Kidney glomerular epithelial cell (primary cell): ENCODE data around the gene USP30.
"Not testable (repeated sequence)": the region's sequence is repeated elsewhere in the genome, so short reads cannot be mapped to it uniquely, and the experiment has no call there.

Source experiments
- DNase-seq: peaks from one replicate; lab custom pipeline; 2025; lab: John Stamatoyannopoulos, UW

Gene USP30

GRCh38 chr12:109052414-109053323 lies at the start of gene USP30:
Gene USP30 (plus strand): TSS chr12:109052576. CDS start chr12:109052679, 103 bp downstream.
- DNase-seq = peak; percentile 72

DNA sequence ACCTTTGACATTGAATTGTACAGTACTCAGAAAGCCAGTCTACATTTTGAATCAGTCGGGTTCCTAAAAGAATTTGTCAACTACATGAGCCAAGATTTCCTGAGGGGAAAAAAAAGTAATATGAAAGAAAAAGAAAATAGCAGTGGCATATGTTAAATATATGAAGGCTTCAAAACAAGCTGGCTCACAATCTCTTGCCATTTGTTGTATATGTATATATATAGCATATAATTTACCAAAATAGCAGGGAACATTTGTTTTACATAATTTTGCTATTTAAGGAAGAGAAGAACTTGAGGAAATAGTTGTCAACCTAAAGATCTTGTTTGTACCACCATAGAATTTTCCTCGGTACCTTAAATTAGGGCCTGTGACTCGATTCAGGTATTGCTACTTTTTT lies 48.4 kb upstream of the USP30 start:
- no peak for DNase-seq

- no peak for DNase-seq
These were observed 42.6 kb upstream of the USP30 start for GRCh38 chr12:109009766-109010165.

DNA sequence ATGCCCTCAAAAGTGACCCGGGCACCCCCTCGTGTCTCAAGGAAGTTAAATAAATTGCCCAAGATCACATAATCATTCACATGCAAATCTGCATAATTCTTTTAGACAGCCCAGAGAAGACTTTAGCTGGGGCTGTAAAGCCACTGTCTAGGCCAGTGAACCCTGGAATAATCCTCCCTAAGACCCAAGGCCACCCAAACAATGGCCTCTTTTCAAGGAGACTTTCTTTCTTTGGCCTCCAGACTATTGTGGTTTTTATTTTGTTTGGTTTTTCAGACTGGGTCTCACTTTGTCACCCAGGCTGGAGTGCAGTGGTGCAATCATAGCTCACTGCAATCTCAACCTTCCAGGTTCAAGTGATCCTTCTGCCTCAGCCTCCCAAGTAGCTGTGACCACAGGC lies 42.1 kb upstream of the USP30 start:
- no peak for DNase-seq

DNA sequence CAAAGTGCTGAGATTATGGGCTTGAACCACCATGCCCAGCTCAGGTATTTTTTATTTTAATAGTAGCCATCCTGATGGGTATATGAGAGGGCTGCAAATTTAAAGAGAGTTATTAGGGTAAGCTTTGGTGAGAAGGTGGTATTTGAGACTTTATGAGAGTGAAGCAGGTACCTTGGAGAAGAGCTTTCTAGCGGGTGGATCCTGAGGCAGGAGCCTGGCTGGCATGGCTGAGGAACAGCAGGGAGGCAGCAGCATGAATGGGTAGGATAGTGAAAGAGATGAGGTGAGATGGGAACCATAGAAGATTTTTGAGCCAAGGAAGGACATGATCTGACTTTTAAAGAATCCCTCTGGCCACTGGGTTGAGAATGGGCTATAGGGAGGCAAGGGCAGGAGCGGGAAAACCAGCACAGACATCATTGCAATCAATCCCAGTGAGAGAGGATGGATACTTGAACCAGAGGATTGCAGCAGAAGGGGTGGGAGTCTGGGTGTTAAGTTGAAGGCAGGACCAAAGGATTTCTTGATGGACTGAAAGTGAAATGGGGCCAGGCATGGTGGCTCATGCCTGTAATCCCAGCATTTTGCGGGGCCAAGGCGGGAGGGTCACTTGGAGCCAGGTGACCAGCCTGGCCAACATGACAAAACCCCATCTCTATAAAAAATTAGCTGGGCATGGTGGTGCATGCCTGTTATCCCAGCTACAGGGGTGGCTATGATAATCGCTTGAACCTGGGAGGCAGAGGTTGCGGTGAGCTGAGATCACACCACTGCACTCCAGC lies 37.2 kb upstream of the USP30 start:
- no peak for DNase-seq

DNA sequence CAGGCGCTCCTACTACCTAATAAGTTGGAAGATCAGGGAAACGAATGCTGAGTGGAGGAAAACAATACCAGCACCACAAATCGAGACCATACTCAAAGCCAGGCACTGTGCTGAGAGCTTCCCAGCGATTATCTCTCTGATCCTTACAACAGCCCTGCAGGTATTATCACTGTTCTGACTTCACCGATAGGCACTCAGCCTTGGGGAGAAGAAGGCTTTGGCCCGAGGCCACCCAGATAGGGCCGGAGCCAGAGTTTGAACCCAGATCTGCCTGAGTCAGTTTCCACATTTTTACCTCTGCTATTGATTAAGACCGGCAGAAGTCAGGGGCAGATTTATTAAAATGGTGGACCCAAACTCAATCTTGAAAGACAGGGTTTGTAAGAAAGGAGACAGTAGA lies 36.4 kb upstream of the USP30 start:
- no peak for DNase-seq

DNA sequence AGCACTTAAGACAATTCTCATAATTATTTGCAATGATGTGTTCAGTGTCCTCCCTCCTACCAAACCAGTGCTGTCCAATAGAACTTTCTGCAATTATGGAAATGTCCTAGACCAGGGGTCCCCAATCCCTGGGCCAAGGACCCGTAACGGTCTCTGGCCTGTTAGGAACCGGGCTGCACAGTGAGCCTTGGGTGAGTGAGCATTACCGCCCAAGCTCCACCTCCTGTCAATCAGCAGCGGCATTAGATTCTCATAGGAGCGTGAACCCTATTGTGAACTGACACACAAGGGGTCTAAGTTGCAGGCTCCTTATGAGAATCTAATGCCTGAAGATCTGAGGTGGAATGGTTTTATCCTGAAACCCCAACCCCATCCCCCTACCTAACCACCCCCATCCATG lies 35.4 kb upstream of the USP30 start:
- DNase-seq = no peak

GRCh38 chr12:109018296-109018695 lies 34.1 kb upstream of the USP30 start:
- DNase-seq = no peak

DNA sequence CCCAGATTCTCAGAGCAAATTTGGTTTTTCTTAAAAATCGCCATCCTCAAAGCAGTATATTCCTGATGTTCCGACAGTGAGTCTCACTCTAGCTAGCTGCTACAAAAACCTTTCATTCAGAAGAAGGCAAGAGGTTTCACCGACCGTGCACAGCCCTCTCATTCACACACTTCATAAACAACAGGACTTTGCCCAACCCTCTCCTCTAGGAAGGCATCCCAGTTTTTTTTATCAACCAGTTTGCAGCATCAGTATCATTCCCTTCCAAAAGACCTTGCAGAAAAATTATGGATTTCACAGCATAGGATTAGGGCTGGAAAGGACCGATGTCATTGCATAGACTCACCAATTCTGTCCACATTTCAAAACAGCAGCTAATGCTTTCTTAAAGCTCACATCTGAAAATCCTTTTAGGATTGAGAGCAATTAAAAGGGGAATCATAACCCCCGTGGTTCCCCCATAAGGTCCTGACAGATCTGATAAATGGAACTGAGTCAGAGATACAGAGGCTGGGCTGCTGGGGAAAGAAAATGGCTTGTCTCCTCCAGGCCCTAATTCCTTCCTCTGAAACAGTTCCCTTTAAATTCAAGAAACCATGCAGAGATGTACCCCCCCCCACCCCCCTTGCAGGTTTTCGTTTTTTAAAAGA lies 32.1 kb upstream of the USP30 start:
- no peak for DNase-seq

DNA sequence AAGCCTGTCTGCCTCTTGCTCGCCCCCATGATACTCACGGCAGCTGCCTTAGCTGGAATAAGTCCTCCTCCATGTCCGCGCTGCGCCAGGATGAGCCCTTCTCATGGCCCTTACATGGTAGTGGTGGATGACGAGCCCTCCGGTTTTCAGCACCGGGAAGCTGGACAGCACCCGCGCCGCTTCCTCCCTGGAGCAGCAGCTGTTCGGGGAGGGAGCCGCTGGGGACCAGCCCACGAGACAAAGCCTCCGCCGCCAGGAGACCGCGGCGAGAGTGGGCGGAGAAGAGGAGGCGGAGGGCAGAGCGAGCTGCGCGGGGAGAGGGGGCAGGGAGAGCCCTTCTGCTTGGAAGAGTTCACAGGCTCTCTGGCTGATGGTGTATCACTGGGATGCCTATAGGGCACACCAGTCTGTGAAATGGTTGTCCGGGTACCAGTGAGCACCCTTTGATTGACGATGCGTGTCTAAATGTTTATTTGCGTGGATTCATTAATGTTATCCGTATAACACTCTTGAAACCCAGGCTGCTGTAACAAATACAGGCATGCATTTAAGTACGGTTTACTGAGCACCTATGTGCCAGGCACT lies 31.5 kb upstream of the USP30 start, which contains the start of gene SVOP:
SVOP (minus strand) TSS at position 273 of the 585 bp plus-strand sequence; CDS start at position 73, 200 bp downstream.
- peak; percentile 68 for DNase-seq

DNA sequence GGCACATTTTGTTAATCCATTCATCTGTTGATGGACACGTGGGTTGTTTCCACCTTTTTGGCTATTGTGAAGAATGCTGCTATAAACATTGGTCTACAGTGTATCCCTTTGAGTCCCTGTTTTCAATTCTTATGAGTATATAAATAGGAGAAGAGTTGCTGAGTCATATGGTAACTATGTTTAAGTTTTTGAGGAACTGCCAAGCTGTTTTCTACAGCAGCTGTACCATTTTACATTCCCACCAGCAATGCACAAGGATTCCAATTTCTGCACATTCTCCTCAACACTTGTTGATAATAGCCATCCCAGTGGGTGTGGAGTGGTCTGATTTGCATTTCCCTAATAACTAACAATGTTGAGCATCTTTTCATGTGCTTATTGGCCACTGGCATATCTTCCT lies 24.6 kb upstream of the USP30 start:
- DNase-seq = no peak

- not testable (repeated sequence) for DNase-seq
These were observed 23.8 kb upstream of the USP30 start for GRCh38 chr12:109028624-109029023.

DNA sequence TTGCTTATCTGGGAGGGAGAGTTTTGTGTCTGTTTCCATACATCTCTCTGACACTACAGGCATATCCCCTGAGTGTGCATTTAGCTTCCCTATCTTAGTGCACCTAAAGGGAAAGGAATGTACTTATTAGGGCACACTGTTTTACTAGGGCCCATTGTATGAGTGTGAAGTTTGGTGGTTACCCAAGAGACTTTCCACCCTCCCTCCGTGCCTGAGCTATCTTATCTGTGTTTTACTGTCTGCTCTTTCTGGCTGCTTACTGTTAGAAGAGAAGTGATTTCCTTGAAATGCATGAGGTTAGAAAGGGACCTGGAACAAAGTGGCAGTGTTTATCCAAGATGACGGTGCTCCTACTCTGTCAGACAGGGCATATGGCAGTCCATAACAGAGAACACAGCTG lies 23.0 kb upstream of the USP30 start:
- no peak for DNase-seq

- no peak for DNase-seq
These were observed 18.9 kb upstream of the USP30 start for GRCh38 chr12:109033239-109034196.

- no peak for DNase-seq
These were observed 15.4 kb upstream of the USP30 start for GRCh38 chr12:109036975-109037374.

GRCh38 chr12:109044241-109044640 lies 8.1 kb upstream of the USP30 start:
- no peak for DNase-seq

GRCh38 chr12:109047081-109047805 lies 5.1 kb upstream of the USP30 start:
- no peak for DNase-seq

GRCh38 chr12:109048706-109049105 lies 3.7 kb upstream of the USP30 start:
- not testable (repeated sequence) for DNase-seq

- DNase-seq = not testable (repeated sequence)
These were observed 2.6 kb upstream of the USP30 start for GRCh38 chr12:109049794-109050193.

- DNase-seq = no peak
These were observed 321 bp upstream of the USP30 start for GRCh38 chr12:109052097-109052413.
